C4-2B (cell line): ENCODE measurements around the gene MPDU1.
A peak's percentile ranks its signal among the peaks of the same experiment; 100 is the strongest.

Experiments used
- CTCF ChIP-seq: fragments of 450-650 bp; conservative IDR thresholded peaks from 2 replicates; pipeline ENCODE4 v1.5.1; 2017; ENCODE audit warnings: mild to moderate bottlenecking
- ZFX ChIP-seq: fragments of 450-650 bp; IDR thresholded peaks from 2 replicates; pipeline ENCODE4 v1.6.1; 2017

- TF ChIP-seq CTCF (no peak), ZFX (0 out of 2 replicates have a peak, but pooled peaks have one; percentile 6)
Measured at GRCh38 chr17:7573324-7574080, 10.2 kb upstream of the MPDU1 start.
